Ovary (tissue), 3 donors: Measurements from ENCODE around the gene KLK15.

Experiments
- POLR2A ChIP-seq: fragments of 450-650 bp; IDR thresholded peaks from one replicate; pipeline ENCODE4 v1.6.1; 2017; ENCODE audit warnings: antibody characterized with exemption, mild to moderate bottlenecking, moderate library complexity
- TF ChIP-seq, protein P1 (sequence below), 3 donors: fragments of 450-650 bp in 2 of 3; fragments of 200-600 bp in 1 of 3; IDR thresholded peaks; one replicate each; pipeline versions ENCODE4 v1.5.1 to v1.8.0; 2016 to 2022; ENCODE audit warnings: antibody characterized with exemption in 3 of 3, mild to moderate bottlenecking in 1 of 3
- donor health status: DM: no; HTN: no; CAD: no.

DNA sequence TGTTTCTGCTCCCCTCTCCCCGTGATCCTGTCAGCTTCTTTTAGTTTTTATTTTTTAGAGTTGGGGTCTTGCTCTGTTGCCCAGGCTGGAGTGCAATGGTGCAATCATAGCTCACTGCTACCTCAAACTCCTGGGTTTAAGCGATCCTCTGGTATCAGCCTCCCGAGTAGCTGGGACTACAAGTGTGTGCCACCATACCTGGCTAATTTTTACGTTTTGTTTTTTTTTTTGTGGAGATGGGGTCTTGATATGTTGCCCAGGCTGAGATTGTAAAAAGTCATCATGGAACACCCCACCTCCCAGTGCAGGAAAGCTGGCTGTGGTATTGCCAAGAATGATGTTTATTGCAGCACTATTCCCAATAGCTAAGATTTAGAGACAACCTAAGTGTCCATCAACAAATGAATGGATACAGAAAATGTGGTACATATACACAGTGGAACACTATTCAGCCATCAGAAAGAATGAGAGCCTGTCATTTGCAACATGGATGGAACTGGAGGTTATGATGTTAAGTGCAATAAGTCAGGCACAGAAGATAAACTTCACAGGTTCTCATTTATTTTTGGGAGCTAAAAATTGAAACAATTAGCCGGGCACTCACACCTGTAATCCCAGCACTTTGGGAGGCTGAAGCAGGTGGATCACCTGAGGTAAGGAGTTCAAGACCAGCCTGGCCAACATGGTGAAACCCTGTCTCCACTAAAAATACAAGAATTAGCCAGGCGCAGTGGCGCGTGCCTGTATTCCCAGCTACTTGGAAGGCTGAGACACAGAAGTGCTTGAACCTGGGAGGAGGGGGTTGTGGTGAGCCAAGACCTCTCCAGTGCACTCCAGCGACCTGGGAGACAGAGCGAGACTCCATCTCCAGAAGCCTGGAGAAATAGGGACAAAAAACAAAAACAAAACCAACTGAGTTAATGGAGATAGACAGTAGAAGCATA, 6.6 kb upstream of the KLK15 start:
- no peak for TF ChIP-seq POLR2A
- TF ChIP-seq, protein P1, sequence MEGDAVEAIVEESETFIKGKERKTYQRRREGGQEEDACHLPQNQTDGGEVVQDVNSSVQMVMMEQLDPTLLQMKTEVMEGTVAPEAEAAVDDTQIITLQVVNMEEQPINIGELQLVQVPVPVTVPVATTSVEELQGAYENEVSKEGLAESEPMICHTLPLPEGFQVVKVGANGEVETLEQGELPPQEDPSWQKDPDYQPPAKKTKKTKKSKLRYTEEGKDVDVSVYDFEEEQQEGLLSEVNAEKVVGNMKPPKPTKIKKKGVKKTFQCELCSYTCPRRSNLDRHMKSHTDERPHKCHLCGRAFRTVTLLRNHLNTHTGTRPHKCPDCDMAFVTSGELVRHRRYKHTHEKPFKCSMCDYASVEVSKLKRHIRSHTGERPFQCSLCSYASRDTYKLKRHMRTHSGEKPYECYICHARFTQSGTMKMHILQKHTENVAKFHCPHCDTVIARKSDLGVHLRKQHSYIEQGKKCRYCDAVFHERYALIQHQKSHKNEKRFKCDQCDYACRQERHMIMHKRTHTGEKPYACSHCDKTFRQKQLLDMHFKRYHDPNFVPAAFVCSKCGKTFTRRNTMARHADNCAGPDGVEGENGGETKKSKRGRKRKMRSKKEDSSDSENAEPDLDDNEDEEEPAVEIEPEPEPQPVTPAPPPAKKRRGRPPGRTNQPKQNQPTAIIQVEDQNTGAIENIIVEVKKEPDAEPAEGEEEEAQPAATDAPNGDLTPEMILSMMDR (IDR thresholded peaks at IDR 0.05), result no peak
